GM19397 (cell line): ENCODE results near the gene PDP2.
"Not testable (repeated sequence)": the region's sequence is repeated elsewhere in the genome, so short reads cannot be mapped to it uniquely, and the experiment has no call there.

Source experiments
- ATAC-seq: cut with Tn5 transposase; IDR thresholded peaks from one replicate; pipeline ENCODE4 v1.9.1; 2021; ENCODE audit warnings: mild to moderate bottlenecking, moderate library complexity; ENCODE audit not compliant: unreplicated experiment

The PDP2 gene

GRCh38 chr16:66885491-66885890, 5.2 kb downstream of the PDP2 start:
- ATAC-seq: no peak

GRCh38 chr16:66886321-66886720, 6.0 kb downstream of the PDP2 start:
- ATAC-seq: no peak

- ATAC-seq: no peak
Measured at GRCh38 chr16:66886914-66887313, 6.6 kb downstream of the PDP2 start.

GRCh38 chr16:66888647-66889615, 8.6 kb downstream of the PDP2 start:
- ATAC-seq: no peak

- no peak for ATAC-seq
Measured at GRCh38 chr16:66889622-66890021, 9.3 kb downstream of the PDP2 start.

GRCh38 chr16:66890799-66891198, 10.5 kb downstream of the PDP2 start:
- ATAC-seq: no peak

- no peak for ATAC-seq
Measured at GRCh38 chr16:66891360-66891759, 11.0 kb downstream of the PDP2 start.

GRCh38 chr16:66891797-66892196, 11.5 kb downstream of the PDP2 start:
- no peak for ATAC-seq

- no peak for ATAC-seq
Measured at GRCh38 chr16:66894055-66894454, 13.7 kb downstream of the PDP2 start.

GRCh38 chr16:66894948-66895688, 14.8 kb downstream of the PDP2 start:
- ATAC-seq: no peak

- no peak for ATAC-seq
Measured at GRCh38 chr16:66895689-66895979, 15.3 kb downstream of the PDP2 start.

GRCh38 chr16:66895999-66896398, 15.7 kb downstream of the PDP2 start:
- ATAC-seq: no peak

- ATAC-seq: not testable (repeated sequence)
Measured at GRCh38 chr16:66896682-66897081, 16.4 kb downstream of the PDP2 start.

- no peak for ATAC-seq
Measured at GRCh38 chr16:66898207-66898606, 17.9 kb downstream of the PDP2 start.

- no peak for ATAC-seq
Measured at GRCh38 chr16:66898933-66899309, 18.6 kb downstream of the PDP2 start.

GRCh38 chr16:66899310-66899944, 19.1 kb downstream of the PDP2 start:
- ATAC-seq: no peak

- ATAC-seq: no peak
Measured at GRCh38 chr16:66899945-66900710, 19.8 kb downstream of the PDP2 start.

GRCh38 chr16:66900721-66901441, 20.6 kb downstream of the PDP2 start:
- no peak for ATAC-seq

GRCh38 chr16:66901626-66902025, 21.3 kb downstream of the PDP2 start:
- no peak for ATAC-seq
